Measurements from ENCODE around the gene CLDN5. TPM values are rescaled to one million over a fixed set of nuclear protein-coding genes. Genes with fewer than 3 reads are reported as not detected.

CLDN5 gene
- total RNA-seq, 1 donor from 2014 or later = 1.6 TPM

- Histone ChIP-seq H3K36me3 (ENCODE audit: control insufficient read depth, insufficient read depth, low read length) (no peaks in the 10 kb centered on the region), H3K27me3 (ENCODE audit: control insufficient read depth, insufficient read depth, low read length) (peaks cover 42% of the 10 kb centered on the region), H3K4me3 (ENCODE audit: low read depth, low read length) (no peak overlapping the region)
- TF ChIP-seq, protein P1, sequence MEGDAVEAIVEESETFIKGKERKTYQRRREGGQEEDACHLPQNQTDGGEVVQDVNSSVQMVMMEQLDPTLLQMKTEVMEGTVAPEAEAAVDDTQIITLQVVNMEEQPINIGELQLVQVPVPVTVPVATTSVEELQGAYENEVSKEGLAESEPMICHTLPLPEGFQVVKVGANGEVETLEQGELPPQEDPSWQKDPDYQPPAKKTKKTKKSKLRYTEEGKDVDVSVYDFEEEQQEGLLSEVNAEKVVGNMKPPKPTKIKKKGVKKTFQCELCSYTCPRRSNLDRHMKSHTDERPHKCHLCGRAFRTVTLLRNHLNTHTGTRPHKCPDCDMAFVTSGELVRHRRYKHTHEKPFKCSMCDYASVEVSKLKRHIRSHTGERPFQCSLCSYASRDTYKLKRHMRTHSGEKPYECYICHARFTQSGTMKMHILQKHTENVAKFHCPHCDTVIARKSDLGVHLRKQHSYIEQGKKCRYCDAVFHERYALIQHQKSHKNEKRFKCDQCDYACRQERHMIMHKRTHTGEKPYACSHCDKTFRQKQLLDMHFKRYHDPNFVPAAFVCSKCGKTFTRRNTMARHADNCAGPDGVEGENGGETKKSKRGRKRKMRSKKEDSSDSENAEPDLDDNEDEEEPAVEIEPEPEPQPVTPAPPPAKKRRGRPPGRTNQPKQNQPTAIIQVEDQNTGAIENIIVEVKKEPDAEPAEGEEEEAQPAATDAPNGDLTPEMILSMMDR (IDR thresholded peaks at IDR 0.05; ENCODE audit: insufficient read depth, low read length, poor library complexity, severe bottlenecking) = no peak
- no peak for DNase-seq (ENCODE audit: low read depth)
Observed at GRCh38 chr22:19526702-19527111, 2.5 kb upstream of the CLDN5 start.

- Histone ChIP-seq H3K27me3 (ENCODE audit: control insufficient read depth, insufficient read depth, low read length) (peaks cover 42% of the 10 kb centered on the region), H3K4me3 (ENCODE audit: low read depth, low read length) (no peak overlapping the region), H3K36me3 (ENCODE audit: control insufficient read depth, insufficient read depth, low read length) (no peaks in the 10 kb centered on the region)
- no peak for DNase-seq (ENCODE audit: low read depth)
- TF ChIP-seq, protein P1 (IDR thresholded peaks at IDR 0.05; ENCODE audit: insufficient read depth, low read length, poor library complexity, severe bottlenecking) = no peak
Observed at GRCh38 chr22:19526076-19526701, 2.0 kb upstream of the CLDN5 start.

GRCh38 chr22:19525666-19526065, 1.5 kb upstream of the CLDN5 start:
- peaks cover 42% of the 10 kb centered on the region for H3K27me3 ChIP-seq (ENCODE audit: control insufficient read depth, insufficient read depth, low read length)
- TF ChIP-seq, protein P1 (IDR thresholded peaks at IDR 0.05; ENCODE audit: insufficient read depth, low read length, poor library complexity, severe bottlenecking) = no peak
- H3K36me3 ChIP-seq (ENCODE audit: control insufficient read depth, insufficient read depth, low read length) = no peaks in the 10 kb centered on the region
- H3K4me3 ChIP-seq (ENCODE audit: low read depth, low read length) = no peak overlapping the region
- no peak for DNase-seq (ENCODE audit: low read depth)

DNA sequence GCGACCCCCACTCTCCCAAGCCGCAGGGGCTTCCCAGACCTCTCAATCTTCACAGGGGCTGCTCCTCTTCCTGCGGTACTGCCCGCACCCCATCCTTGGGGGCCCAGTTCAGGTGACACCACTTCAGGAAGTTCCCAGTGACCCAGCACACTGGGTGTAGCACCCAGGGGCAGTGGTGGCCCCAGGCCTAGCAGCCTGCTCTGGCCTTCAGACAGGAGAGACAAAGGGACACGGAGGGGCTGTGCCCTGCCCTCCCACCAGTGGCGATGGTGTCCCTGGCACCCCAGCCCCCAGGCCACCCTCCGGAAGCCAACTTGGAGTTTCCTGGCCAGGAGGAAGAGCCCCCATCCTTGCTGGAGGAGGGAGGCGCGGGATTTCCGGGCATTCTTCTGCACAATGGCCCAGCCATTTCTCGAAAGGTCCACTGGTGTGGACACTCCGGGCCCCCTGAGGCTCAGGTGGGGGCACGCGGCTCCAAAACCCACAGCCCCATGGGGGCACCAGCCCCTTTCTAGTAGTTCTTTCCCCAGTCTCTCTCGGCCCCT, 978 bp upstream of the CLDN5 start:
- no peaks in the 10 kb centered on the region for H3K36me3 ChIP-seq (ENCODE audit: control insufficient read depth, insufficient read depth, low read length)
- TF ChIP-seq, protein P1 (IDR thresholded peaks at IDR 0.05; ENCODE audit: insufficient read depth, low read length, poor library complexity, severe bottlenecking) = no peak
- peaks cover 42% of the 10 kb centered on the region for H3K27me3 ChIP-seq (ENCODE audit: control insufficient read depth, insufficient read depth, low read length)
- no peak overlapping the region for H3K4me3 ChIP-seq (ENCODE audit: low read depth, low read length)
- DNase-seq (ENCODE audit: low read depth) = no peak

DNA sequence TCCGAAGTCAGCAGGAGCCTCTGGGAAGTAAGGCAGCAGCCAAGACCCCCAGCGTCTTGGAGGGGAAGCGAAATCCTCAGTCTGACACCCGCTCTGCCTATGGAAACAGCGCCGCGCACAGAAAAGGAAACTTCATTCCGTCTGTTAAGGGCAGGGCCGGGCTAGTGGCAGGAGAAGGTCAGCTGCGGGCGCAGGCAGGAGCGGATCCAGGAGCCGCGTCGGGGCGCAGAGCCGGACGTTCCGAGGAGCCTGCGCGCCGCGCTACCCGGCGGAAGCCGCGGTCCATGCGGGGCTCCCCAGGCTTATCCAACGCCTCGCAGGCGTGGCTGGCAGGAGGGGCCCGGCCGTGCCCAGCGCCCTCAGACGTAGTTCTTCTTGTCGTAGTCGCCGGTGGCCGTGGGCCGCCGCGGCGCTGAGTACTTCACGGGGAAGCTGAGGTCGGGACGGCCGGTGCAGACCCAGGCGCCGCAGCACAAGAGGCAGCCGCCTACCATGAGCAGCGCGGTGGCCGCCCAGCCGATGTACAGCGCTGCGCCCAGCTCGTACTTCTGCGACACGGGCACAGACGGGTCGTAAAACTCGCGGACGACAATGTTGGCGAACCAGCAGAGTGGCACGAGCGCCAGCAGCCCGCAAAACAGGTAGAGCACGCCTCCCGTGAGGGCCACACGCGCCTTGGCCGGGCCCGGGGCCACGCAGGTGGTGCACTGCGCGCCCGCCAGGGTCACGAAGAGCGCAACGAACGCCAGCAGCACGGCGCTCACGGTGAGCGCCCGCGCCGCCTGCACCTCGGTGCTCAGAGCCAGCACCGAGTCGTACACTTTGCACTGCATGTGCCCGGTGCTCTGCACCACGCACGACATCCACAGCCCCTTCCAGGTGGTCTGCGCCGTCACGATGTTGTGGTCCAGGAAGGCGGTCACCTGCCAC, 705 bp downstream of the CLDN5 start:
- DNase-seq (ENCODE audit: low read depth) = no peak
- TF ChIP-seq, protein P1 (IDR thresholded peaks at IDR 0.05; ENCODE audit: insufficient read depth, low read length, poor library complexity, severe bottlenecking) = no peak
- Histone ChIP-seq H3K27me3 (ENCODE audit: control insufficient read depth, insufficient read depth, low read length) (peaks cover 42% of the 10 kb centered on the region), H3K4me3 (ENCODE audit: low read depth, low read length) (peak overlapping the region; percentile 10), H3K36me3 (ENCODE audit: control insufficient read depth, insufficient read depth, low read length) (no peaks in the 10 kb centered on the region)
